ENCODE results near the gene BABAM2.
A peak's percentile ranks its signal among the peaks of the same experiment; 100 is the strongest.
"Not testable (repeated sequence)": the region's sequence is repeated elsewhere in the genome, so short reads cannot be mapped to it uniquely, and the experiment has no call there.

Gene BABAM2

GRCh38 chr2:28332696-28333095, 442.2 kb downstream of the BABAM2 start:
- no peak for DNase-seq (ENCODE audit: low spot score)

- DNase-seq (ENCODE audit: low spot score): no peak
Measured at GRCh38 chr2:28333606-28334526, 443.3 kb downstream of the BABAM2 start.

- DNase-seq (ENCODE audit: low spot score): no peak
Measured at GRCh38 chr2:28334527-28334894, 444.0 kb downstream of the BABAM2 start.

DNA sequence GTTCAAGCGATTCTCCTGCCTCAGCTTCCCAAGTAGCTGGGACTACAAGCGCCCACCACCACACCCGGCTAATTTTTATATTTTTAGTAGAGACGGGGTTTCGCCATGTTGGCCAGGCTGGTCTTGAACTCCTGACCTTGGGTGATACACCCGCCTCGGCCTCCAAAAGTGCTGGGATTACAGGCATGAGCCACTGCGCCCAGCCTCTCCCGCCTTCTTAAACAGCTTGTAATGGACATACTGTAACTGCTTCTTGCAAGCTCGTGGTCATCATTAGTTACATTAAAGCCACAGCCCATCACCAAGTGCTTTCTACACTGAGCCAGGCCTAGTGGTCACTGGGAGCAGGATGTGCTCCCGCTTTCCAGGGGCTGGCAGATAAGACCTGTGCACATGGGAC, 444.7 kb downstream of the BABAM2 start:
- not testable (repeated sequence) for DNase-seq (ENCODE audit: low spot score)

DNA sequence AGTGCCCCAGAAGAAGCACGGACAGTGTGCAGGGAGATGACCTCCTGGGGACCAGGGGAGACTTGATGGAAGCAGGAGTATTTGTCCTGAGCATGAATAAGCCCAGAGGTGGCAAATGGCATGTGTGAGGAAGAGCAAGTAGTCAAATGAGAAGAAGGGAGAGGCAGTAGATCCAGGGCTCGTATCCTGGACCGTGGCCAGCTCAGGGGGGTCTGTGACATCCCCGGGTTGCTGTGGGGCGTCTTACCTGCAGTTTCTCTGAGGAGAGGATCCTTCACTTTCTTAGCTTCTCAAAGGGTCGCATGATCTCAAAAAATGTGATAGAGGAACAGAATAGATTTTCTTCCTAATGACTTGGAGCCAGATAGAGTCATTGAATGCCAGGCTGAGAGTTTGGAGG, 445.1 kb downstream of the BABAM2 start:
- DNase-seq (ENCODE audit: low spot score): no peak

- DNase-seq (ENCODE audit: low spot score): no peak
Measured at GRCh38 chr2:28336264-28336980, 445.9 kb downstream of the BABAM2 start.

DNA sequence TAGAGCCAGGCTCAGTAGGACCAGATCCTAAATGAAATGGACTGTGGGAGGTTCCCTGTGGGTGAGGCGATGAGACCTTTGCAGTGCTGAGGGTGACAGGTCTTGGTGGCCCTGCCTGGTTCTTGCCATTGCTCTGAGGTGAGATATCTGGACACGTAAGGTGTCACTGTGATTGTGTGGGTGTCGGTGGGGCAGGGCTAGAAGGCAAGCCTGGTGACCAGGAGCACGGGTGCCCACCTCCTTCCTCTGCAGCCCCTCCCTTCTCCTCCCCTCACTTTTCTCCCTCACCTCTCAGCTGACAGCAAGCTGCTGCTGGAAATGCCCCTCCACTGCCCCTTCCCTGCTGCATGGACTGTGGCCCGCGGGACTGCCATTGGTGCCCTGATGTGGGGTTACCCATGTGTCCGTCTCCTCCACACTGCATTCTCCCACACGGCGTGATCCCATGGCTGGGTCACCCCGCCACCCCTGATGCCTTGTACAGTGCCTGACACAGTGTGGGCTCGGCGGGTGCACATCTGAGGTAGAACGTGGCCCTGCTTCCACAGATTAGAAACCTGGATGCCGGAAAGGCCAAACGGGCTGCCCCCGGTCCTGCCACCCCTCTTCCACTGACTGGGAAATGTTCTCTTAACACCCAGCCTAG, 446.6 kb downstream of the BABAM2 start:
- DNase-seq (ENCODE audit: low spot score): no peak

DNA sequence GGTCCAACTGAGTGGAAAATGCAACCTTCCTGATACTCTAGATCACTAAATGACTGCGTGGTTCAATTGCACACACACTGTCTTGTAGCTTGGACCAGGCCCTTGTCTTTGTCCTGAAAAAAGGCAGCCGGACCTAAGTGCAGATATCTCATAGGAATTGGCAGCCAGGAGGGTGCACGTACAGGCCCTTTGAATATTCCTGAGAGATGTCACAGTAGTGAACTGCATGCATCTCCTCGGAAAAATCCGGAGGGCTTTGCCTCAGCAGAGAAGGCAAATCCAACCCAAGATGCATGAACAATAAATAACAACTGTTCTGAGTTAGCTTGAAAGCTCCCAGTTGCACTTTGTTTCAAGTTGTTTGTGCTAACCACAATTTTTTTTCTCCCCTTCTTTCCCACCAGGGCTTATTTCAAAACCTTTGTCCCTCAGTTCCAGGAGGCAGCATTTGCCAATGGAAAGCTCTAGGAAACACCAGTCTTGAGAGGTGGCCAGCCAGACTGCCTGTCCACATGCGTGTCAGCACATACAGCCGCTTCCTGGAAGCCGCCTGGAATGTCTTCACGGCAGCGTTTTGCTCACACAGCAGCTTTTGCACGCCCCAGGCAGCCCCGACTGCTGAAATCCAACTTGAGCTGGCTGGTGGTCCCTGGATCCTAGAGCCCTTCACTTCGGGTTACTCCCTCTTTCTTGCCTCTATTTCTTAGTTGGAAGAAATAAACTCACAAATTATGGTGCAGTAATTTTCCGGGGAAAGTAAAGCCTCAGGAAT, 447.7 kb downstream of the BABAM2 start:
- no peak for DNase-seq (ENCODE audit: low spot score)

DNA sequence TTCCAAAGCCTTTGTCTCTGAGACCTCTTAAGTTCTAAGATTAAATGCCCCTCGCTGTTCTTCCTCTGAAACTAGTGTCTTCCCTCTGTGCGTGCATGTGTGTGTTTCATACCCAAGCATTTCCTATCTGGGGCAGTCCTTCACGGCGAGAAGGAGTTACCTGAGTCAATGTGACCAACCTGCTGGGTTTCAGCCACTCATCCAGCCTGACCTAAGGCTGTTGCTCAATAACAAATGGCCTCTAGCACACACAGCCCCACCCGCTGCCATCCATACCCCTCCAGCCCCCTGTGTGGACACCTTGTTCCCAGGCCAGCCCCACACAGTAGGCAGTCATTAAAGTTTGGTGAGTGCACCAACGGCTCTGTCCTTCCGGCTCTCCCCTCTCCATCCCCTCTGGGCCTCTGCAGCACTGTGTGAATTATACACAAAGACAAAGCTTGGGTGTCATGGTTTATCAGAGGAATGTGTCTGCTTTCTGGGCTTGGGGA, 448.3 kb downstream of the BABAM2 start:
- no peak for DNase-seq (ENCODE audit: low spot score)

DNA sequence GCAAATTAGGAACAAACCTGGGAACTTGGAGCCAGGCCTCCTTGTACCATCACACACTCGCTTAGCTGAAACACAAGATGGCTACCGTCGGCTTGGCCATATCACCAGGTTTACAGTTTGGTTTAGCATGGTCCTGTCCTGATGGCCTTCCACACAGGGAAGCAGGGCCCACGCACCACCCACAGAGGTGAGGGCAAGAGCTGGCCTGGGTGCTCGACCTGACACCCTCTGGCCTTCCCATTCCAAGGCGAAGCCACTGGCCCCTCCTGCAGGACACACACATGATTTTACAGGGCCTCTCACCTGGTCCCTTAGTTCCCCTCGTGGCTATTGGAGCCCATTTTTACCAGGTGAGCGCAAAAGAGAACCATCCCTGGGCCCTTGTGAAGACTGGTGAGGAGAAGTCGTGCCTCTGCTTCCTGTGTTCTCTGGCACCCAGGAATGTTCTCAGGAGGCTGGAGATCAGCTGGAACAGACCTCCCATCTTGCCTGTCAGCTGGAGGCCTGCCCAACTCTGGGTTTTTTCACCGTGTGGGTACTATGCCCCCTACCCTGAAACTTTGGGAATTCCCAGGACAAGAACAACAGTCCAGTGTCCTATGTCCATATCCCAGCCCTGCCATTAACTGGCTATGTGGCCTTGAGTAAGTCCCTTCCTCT, 449.1 kb downstream of the BABAM2 start:
- no peak for DNase-seq (ENCODE audit: low spot score)

DNA sequence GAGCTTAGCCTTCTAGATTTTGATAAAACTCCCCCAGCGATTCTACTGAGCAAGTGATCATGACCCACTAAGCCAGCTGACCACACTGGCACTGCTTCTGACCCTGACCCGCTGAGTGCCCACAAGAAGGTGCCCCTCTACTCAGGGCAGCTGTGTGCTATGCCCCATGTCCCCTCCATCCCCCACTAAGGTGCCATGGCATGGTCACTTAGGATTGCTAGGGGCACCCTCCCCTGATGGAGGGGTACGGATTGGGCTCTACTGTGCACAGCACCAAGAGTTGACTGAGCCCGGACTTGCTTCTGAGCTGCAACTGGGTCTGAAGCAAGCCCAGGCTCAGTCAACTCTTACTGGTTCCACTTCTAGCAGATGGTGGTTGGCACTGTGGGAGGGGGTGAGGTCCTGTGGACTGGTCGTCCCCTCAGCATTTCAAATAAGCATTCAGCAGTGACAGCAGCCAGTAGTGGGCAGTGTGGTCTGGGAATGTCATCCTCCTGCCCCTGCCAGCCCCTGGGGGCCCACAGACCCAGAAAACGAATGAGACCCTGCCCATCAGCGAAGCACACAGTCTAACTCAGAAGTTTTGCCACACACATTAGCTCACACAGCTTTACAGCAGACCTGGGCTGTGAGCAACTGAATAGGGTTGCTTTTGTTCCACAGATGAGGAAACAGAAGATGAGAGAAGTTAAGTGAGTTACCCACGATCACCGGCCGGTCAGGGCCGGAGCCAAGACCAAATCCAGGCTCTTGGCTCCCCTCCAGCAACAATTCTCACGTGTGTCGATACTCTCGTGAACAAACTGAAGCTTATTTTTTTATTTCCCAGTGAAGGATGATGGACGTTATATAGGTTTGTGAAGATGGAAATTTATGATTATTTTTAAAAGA, 450.0 kb downstream of the BABAM2 start:
- no peak for DNase-seq (ENCODE audit: low spot score)

DNA sequence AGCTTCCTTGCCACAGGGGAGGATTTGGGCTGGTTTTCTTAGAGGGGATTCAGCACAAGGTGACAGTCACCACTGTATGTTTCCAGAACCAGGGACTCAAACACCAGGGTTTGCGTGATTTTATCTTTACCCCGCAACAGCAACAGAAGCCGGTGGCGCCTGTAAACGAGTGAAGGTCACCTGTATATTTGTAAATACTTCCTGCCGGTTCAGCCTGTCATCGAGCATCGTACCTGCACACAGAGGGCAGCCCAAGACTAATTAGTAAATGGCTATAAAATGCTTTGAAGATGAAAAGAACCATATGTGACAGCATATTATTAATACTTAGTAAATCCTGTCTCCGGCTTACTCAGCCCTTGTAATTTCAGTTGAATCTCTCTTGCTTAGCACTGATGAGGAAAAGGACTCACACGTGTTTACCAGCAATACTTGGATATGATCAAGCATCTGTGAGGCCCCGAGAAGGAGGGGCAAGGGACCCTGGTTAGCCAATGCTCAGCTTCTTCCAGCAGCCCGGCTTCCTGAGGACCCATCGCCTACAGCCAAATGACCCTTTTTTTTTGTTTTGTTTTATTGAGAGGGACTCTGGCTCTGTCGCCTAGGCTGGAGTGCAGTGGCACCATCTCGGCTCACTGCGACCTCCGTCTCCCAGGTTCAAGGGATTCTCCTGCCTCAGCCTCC, 450.8 kb downstream of the BABAM2 start:
- DNase-seq (ENCODE audit: low spot score): no peak

- DNase-seq (ENCODE audit: low spot score): peak; percentile 73
Measured at GRCh38 chr2:28342081-28342967, 451.8 kb downstream of the BABAM2 start.

DNA sequence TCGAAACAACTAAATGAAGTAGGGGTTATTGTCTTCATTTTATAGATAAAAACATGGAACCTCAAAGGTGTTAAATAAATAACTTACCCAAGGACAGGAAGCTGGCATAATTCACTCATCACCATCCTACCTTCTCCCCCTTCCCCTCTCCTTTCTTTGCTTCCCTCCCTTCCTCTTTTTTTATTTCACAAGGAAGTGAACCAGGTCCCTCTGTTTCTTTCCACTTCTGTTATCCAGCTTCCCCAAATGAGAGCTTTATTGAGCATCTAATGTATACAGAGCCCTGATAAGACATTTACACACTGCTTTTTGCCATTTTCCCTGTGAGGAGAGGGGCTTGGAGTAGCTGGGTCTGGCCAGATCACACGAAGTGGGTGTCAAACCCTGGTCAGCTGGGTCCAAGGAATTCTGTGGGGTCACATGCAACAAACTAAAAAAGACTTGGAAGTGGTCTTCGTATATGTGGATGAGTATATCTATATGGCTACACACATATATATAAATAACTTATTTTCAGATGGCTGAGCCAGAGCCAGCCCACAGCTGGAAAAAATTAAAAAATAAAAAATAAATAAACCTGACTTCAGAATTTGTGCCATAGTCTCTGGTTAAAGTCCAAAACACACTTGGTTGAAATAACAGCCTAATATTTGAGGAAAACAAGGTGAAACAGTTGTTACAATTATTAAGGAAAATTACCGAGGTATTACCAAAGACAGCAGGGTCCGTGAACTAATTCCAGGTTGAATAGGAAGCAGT, 452.8 kb downstream of the BABAM2 start:
- DNase-seq (ENCODE audit: low spot score): no peak

- no peak for DNase-seq (ENCODE audit: low spot score)
Measured at GRCh38 chr2:28343971-28344715, 453.6 kb downstream of the BABAM2 start.

GRCh38 chr2:28344756-28345373, 454.3 kb downstream of the BABAM2 start:
- DNase-seq (ENCODE audit: low spot score): no peak

DNA sequence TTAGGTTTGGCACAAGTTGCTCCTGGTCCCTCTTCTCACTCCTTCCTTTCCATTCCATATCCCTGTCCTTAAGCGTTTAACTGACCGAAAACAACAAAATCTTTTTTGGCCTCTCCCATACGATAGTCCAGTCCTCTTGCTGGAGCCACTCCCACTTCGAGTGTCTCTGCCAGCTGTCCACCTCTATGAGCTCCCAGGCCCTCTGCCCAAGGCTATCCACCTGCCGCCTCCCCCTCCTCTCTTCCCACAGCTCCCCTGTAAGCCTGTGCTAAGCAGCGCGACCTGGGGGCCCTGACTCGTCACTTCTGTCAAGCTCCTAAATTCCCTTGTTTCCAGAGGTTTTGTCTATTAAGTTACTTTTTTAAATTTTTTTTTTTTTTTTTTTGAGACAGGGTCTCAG, 455.1 kb downstream of the BABAM2 start:
- DNase-seq (ENCODE audit: low spot score): no peak
